Caco-2 (cell line): ENCODE results near the gene LRRC52. TPM values are rescaled to one million over a fixed set of nuclear protein-coding genes. Genes with fewer than 3 reads are reported as not detected.

ENCODE experiments used
- BruUV-seq: library from RNA; stranded (reverse); fragments of 400-500 nt; replicated peaks from 2 replicates; lab custom pipeline; 2021; lab: Mats Ljungman, UMichigan
- CTCF ChIA-PET: fragments of 300-600 bp; sonication (Branson Sonifier 250); formaldehyde crosslinking; loops from one replicate; lab custom pipeline; 2022; ENCODE audit warnings: antibody characterized with exemption; lab: Charles Lee
- POLR2A ChIA-PET: fragments of 300-600 bp; sonication (Branson Sonifier 250); formaldehyde crosslinking; loops from one replicate; lab custom pipeline; 2022; ENCODE audit warnings: antibody characterized with exemption; lab: Charles Lee
- DNase-seq, 2 experiments: peaks; one replicate each; pipeline versions ENCODE4 v3.0.0 to v3.0.0-alpha.2; 2020 to 2022
- H3K27me3 ChIP-seq: replicated peaks from 2 replicates; pipeline ENCODE4 v1.6.0; 2011; ENCODE audit warnings: low read length; ENCODE audit not compliant: control insufficient read depth, insufficient read depth
- H3K36me3 ChIP-seq: 2 replicates; pipeline ENCODE4 v1.5.1; 2011; ENCODE audit warnings: low read length; ENCODE audit not compliant: control insufficient read depth, insufficient read depth
- H3K4me1 ChIP-seq: fragments of 250-450 bp; sonication (Bioruptor Pico); 2 replicates; pipeline ENCODE4 v1.5.1; 2020; ENCODE audit warnings: mild to moderate bottlenecking
- H3K4me3 ChIP-seq: 2 replicates; pipeline ENCODE4 v1.5.1; 2011; ENCODE audit warnings: low read depth, mild to moderate bottlenecking, control low read depth, low read length
- H3K9me3 ChIP-seq: fragments of 250-450 bp; sonication (Bioruptor Pico); 2 replicates; pipeline ENCODE4 v1.5.1; 2020; ENCODE audit warnings: mild to moderate bottlenecking, moderate library complexity
- H3K27ac Mint-ChIP-seq: one replicate; pipeline ENCODE4 v1.8.0; 2022; ENCODE audit warnings: mixed read lengths; ENCODE audit not compliant: unreplicated experiment
- H3K27me3 Mint-ChIP-seq: one replicate; pipeline ENCODE4 v1.8.0; 2022; ENCODE audit warnings: mixed read lengths; ENCODE audit not compliant: insufficient read depth, unreplicated experiment
- H3K36me3 Mint-ChIP-seq: one replicate; pipeline ENCODE4 v1.8.0; 2022; ENCODE audit warnings: mild to moderate bottlenecking, mixed read lengths; ENCODE audit not compliant: insufficient read depth, unreplicated experiment
- H3K4me1 Mint-ChIP-seq: one replicate; pipeline ENCODE4 v1.8.0; 2022; ENCODE audit warnings: low read depth, mixed read lengths; ENCODE audit not compliant: unreplicated experiment
- H3K4me3 Mint-ChIP-seq: one replicate; pipeline ENCODE4 v1.8.0; 2022; ENCODE audit warnings: mild to moderate bottlenecking, moderate library complexity, mixed read lengths; ENCODE audit not compliant: unreplicated experiment
- H3K9me3 Mint-ChIP-seq: one replicate; pipeline ENCODE4 v1.8.0; 2022; ENCODE audit warnings: mixed read lengths; ENCODE audit not compliant: unreplicated experiment
- intact Hi-C: fragments of 100-400 bp; cut with micrococcal nuclease; formaldehyde crosslinking; loops from one replicate; pipeline ENCODE4 v1.10.0; 2022; ENCODE audit not compliant: unreplicated experiment
- total RNA-seq: library from RNA; stranded (reverse); gene quantifications from 2 replicates; pipeline ENCODE4 v1.2.3, GENCODE V29; 2022
- TF ChIP-seq, protein P1 (sequence below), 2 experiments: fragments of 200-600 bp in 1 of 2; IDR thresholded peaks; 1 replicate in 1 of 2; 2 replicates in 1 of 2; pipeline versions ENCODE4 v1.5.1 to v1.8.0; 2011 to 2022; ENCODE audit warnings: antibody characterized with exemption in 1 of 2, control low read depth in 1 of 2, inconsistent platforms in 1 of 2, low read depth in 1 of 2, low read length in 1 of 2, mild to moderate bottlenecking in 1 of 2, moderate library complexity in 1 of 2; ENCODE audit not compliant: insufficient read depth in 1 of 2, severe bottlenecking in 1 of 2, unreplicated experiment in 1 of 2

Gene LRRC52
- total RNA-seq, 1 experiment from 2014 or later: not detected

DNA sequence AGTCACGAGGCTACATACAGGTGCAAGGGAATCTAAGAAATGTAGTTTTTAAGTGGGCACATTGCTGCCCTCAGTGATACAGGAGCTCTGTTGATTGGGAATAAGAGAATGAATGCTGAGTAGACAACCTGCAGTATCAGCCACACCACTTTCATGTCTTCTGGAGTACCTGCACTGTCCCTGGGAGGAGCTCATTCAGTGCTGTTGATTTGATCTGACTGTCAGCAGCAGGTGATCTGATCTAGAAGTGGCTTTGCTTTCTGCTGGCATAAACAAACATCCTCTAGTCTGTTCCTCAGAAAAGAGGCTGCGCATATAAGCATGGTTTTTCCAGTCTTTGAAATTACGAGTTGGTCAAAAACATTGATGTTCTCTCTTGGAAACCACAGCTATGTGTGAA, 35.5 kb upstream of the LRRC52 start:
- Mint-ChIP-seq H3K27me3 (peaks cover 16% of the 10 kb centered on the region), H3K9me3 (no peaks in the 10 kb centered on the region), H3K27ac (no peak overlapping the region), H3K4me1 (no peaks in the 10 kb centered on the region), H3K4me3 (no peak overlapping the region), H3K36me3 (no peaks in the 10 kb centered on the region)
- intact Hi-C loops: no loop called here
- Histone ChIP-seq H3K4me3 (no peak overlapping the region), H3K36me3 (no peaks in the 10 kb centered on the region), H3K27me3 (no peaks in the 10 kb centered on the region), H3K4me1 (no peaks in the 10 kb centered on the region), H3K9me3 (no peaks in the 10 kb centered on the region)
- ChIA-PET CTCF (no interaction called here), POLR2A (no interaction called here)
- no TSS peak for BruUV-seq
- TF ChIP-seq, protein P1, sequence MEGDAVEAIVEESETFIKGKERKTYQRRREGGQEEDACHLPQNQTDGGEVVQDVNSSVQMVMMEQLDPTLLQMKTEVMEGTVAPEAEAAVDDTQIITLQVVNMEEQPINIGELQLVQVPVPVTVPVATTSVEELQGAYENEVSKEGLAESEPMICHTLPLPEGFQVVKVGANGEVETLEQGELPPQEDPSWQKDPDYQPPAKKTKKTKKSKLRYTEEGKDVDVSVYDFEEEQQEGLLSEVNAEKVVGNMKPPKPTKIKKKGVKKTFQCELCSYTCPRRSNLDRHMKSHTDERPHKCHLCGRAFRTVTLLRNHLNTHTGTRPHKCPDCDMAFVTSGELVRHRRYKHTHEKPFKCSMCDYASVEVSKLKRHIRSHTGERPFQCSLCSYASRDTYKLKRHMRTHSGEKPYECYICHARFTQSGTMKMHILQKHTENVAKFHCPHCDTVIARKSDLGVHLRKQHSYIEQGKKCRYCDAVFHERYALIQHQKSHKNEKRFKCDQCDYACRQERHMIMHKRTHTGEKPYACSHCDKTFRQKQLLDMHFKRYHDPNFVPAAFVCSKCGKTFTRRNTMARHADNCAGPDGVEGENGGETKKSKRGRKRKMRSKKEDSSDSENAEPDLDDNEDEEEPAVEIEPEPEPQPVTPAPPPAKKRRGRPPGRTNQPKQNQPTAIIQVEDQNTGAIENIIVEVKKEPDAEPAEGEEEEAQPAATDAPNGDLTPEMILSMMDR (IDR thresholded peaks at IDR 0.05; ENCODE audit: insufficient read depth in 1 of 2, low read depth in 1 of 2, low read length in 1 of 2, severe bottlenecking in 1 of 2, unreplicated experiment in 1 of 2): no peak
- no peak for DNase-seq

DNA sequence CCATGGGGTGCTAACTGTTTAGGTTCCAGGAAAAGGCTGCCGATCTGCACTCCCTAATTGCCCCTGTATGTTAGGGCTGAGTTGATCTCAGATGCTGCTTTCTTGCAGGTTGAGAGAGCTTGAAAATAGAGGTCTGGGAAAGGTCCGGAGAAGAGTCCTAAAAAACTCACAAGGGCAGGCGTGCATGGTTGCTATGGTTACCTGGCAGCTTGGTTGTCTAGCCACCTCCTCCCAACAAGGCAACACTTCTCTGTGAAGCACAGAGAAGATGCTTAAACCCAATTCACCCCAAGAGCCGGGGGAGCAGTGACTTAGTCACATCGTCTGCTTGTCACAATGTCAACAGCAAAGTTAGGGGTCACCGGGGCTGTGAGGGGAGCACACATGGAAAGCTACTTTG, 31.0 kb upstream of the LRRC52 start:
- no peaks in the 10 kb centered on the region for H3K9me3 Mint-ChIP-seq

GRCh38 chr1:165516469-165516868, 27.3 kb upstream of the LRRC52 start:
- BruUV-seq: no TSS peak
- Histone ChIP-seq H3K27me3 (no peaks in the 10 kb centered on the region; the same call in 1 of the 2 replicates), H3K4me3 (no peak overlapping the region), H3K9me3 (no peaks in the 10 kb centered on the region), H3K4me1 (no peaks in the 10 kb centered on the region), H3K36me3 (no peaks in the 10 kb centered on the region)
- POLR2A ChIA-PET: no interaction called here
- Mint-ChIP-seq H3K27me3 (peaks cover 10% of the 10 kb centered on the region), H3K27ac (no peak overlapping the region), H3K4me1 (no peaks in the 10 kb centered on the region), H3K4me3 (no peak overlapping the region), H3K36me3 (no peaks in the 10 kb centered on the region), H3K9me3 (peaks cover 8% of the 10 kb centered on the region)
- intact Hi-C loops: no loop called here
- DNase-seq: no peak
- TF ChIP-seq, protein P1 (IDR thresholded peaks at IDR 0.05; ENCODE audit: insufficient read depth in 1 of 2, low read depth in 1 of 2, low read length in 1 of 2, severe bottlenecking in 1 of 2, unreplicated experiment in 1 of 2): no peak
- CTCF ChIA-PET: no interaction called here

More for the DNA sequence above, 31.0 kb upstream of the LRRC52 start:
- Histone ChIP-seq H3K9me3 (no peaks in the 10 kb centered on the region), H3K4me3 (no peak overlapping the region), H3K36me3 (no peaks in the 10 kb centered on the region), H3K27me3 (no peaks in the 10 kb centered on the region; the same call in 1 of the 2 replicates), H3K4me1 (no peaks in the 10 kb centered on the region)
- POLR2A ChIA-PET: no interaction called here
- CTCF ChIA-PET: no interaction called here
- TF ChIP-seq, protein P1 (IDR thresholded peaks at IDR 0.05; ENCODE audit: insufficient read depth in 1 of 2, low read depth in 1 of 2, low read length in 1 of 2, severe bottlenecking in 1 of 2, unreplicated experiment in 1 of 2): no peak
- no TSS peak for BruUV-seq
- no peaks in the 10 kb centered on the region for H3K4me1 Mint-ChIP-seq
- DNase-seq: no peak
- H3K4me3 Mint-ChIP-seq: no peak overlapping the region
- intact Hi-C loops: no loop called here
- peaks cover 9% of the 10 kb centered on the region for H3K27me3 Mint-ChIP-seq
- no peak overlapping the region for H3K27ac Mint-ChIP-seq
- no peaks in the 10 kb centered on the region for H3K36me3 Mint-ChIP-seq
